GM19468 (cell line): ENCODE data around the gene IER2.
"Not testable (repeated sequence)": the region's sequence is repeated elsewhere in the genome, so short reads cannot be mapped to it uniquely, and the experiment has no call there.

Source experiments
- ATAC-seq: cut with Tn5 transposase; IDR thresholded peaks from one replicate; pipeline ENCODE4 v1.9.1; 2021; ENCODE audit warnings: mild to moderate bottlenecking, moderate library complexity, moderate number of reproducible peaks; ENCODE audit not compliant: unreplicated experiment; ENCODE audit errors: extremely low read depth

IER2 gene

DNA sequence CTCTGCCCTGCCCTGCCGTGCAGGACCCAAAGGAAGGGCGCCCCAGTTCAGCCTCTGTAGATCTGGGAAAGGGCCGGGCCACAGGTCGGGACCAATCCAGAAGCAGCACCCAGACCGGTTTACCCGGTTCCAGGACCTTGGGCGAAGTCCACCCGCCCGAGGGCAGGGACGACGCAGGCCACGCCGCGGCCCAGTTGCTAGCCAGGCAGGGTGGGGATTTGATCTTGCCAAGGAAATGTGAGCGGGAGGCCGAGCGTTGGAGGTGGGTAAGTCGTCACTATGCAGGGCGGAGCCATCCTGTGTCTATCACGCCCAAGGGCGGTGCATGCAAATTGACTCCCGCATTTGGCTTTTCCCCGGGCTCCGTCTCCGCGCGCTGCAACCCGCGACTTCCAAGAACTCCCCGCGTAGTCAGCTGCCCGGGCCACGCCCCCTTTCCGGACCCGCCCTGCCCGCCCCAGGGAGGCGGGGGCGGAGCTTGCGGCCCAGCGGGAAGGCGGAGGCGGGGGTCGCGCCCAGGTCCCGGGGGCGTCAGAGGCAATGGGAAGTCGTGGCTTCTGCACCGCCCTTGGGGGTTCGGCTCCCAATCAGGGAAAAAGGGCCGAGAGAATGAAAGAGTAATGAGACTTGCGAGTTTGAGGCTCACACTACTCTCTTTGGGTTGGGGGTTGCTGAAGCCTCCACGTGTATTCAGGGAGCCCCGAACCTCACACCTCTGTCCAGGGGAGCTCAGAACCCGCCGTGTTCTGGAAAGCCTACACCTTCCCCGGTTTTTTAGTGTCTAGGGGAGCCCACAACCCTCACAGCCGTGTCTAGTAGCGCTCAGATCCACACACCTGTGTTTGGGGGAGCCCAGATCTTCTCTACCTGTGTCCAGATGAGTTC, 12.8 kb downstream of the IER2 start:
- no peak for ATAC-seq

GRCh38 chr19:13163609-13164342, 13.6 kb downstream of the IER2 start:
- no peak for ATAC-seq

DNA sequence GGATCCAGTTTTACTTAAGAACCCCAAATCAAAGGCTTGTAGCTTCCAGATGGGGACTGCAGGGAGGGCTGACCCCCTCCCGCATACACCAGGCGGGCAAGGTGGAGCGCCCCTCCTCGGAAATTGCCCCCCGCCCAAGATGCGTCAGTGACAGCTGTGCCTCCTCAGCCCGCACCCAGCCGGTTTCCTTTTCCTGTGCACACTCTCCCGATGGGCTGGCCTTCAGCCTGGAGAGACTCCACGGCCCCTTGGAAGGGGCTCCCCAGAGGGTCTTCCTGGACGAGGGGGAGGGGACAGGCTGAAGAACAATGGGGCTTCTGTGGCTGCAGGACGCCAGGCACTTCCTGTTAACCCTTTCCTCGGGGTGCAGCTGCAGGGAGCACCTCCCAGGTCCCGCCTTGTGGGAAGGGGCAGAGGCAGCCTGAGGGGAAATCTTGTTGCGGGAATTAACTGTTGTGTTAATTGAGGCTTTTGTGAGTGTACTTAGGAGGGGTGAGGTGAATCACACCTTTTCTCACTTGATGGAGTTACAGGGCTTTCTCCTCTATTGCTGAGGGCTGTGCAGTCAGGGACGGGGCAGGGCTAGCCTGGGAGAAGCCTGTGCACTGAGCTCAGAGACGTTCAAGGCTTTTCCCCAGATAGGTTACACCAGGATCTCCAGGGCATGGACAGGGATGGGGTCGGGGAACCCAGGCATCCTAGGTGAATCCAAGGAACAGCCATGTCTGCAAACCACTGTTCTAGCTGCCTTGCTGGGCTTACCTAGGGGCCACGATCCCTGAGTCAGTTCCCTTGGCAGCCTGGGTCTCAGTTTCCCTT, 14.3 kb downstream of the IER2 start:
- no peak for ATAC-seq

- no peak for ATAC-seq
These were observed 15.2 kb downstream of the IER2 start for GRCh38 chr19:13165162-13165997.

- ATAC-seq: not testable (repeated sequence)
These were observed 15.9 kb downstream of the IER2 start for GRCh38 chr19:13166151-13166550.

- ATAC-seq: no peak
These were observed 19.6 kb downstream of the IER2 start for GRCh38 chr19:13169769-13170168.

GRCh38 chr19:13171146-13171545, 20.9 kb downstream of the IER2 start:
- no peak for ATAC-seq

- ATAC-seq: no peak
These were observed 22.3 kb downstream of the IER2 start for GRCh38 chr19:13172346-13173138.

DNA sequence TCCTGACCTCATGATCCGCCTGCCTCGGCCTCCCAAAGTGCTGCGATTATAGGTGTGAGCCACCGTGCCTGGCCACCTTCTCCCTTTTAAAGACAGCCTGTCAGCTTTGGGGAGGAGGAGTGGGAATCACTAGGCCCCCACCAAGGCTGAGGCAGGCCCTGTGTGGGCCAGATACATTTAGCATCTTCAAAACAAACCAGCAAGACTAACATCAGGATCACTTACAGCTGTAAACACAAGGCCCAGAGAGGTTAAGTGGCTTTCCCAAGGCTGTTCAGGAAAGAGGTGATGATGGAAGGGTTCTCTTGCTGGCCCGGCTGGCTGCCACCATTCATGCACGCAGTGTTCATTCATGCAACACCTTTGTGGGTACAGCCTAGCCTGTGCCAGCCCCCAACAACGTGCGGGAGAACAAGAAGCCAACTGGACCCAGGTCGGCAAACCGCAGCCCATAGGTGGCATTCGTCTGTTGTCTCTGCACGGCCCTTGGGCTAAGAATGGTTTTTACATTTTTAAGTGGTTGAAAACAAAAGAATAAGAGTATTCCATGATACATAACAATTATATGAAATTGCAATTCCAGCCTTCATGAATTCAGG, 23.0 kb downstream of the IER2 start:
- ATAC-seq: no peak

DNA sequence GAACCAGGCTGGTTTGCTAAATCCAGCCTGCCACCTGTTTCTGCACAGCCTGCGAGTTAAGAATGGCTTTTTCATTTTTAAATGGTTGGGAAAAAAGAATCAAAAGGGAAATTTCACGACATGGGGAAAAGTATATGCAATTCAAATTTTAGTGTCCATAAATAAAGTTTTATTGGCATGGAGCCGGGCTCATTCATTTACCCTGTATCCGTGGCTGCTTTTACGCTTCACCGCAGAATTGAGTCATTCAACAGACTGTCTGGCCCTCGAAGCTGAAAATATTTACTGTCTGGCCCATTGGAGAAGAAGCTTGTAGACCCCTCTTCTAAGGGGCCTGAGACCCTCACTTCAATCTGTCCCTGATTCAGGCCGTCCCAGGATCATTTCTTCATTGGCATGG, 26.1 kb downstream of the IER2 start:
- ATAC-seq: no peak

- ATAC-seq: not testable (repeated sequence)
These were observed 27.4 kb downstream of the IER2 start for GRCh38 chr19:13177584-13177983.

DNA sequence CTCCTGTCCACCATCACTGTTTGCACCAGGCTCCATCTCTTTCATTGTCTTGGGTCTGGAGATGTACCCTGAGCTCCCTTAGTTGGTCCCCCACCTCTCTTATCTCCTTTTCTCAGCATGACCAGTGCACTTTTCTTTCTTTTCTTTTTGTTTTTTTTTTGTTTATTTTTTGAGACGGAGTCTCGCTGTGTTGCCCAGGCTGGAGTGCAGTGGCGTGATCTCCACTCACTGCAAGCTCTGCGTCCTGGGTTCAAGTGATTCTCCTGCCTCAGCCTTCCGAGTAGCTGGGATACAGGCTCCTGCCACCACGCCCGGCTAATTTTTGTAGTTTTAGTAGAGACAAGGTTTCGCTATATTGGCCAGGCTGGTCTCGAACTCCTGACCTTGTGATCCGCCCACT, 28.1 kb downstream of the IER2 start:
- not testable (repeated sequence) for ATAC-seq

DNA sequence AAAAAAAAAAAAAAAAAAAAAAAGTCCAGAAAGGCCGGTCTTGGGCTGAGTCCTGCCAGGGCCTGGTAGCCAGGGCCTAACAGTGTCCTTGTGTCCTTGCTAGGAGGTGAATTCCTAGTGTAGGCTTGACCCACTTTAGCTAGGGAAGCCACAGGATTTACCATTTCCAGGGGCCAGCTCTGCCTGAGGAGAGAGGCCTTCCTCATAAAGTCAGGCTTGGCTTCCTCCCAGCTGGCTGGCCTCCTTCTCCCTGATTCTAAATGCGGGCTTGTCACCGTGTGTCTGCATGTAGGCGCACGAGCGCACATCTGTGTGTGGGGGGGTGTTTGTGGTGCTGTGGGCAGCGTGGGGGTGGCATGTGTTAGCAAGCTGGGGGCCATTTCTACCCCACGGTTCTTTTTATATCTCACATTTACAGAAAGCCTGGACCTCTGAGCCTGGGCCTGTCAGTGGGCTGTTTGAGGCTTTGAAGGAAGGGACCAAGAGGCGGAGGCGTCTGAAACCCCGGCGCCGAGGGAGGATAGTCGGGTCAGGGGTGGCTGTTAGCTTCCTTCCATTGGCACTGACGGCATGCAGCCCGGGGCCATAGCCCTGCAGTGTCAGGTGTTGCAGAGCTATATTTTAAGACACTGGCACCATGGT, 31.7 kb downstream of the IER2 start:
- ATAC-seq: no peak

GRCh38 chr19:13184926-13185325, 34.7 kb downstream of the IER2 start:
- not testable (repeated sequence) for ATAC-seq

- not testable (repeated sequence) for ATAC-seq
These were observed 35.8 kb downstream of the IER2 start for GRCh38 chr19:13185763-13186657.

- not testable (repeated sequence) for ATAC-seq
These were observed 36.5 kb downstream of the IER2 start for GRCh38 chr19:13186688-13187087.

DNA sequence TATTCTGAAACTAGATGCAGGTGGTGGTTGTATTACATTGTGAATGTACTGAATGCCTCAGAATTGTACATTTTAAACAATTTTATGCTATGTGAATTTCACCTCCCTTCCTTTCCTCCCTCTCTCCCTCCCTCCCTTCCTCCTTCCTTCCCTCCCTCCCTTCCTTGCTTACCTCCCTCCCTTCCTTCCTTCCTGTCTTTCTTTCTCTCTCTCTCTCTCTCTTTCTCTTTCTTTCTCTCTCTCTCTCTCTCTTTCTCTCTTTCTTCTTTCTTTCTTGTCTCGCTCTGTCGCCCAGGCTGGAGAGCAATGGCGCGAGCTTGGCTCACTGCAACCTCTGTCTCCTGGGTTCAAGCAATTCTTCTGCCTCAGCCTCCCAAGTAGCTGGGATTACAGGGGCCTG, 37.2 kb downstream of the IER2 start:
- ATAC-seq: no peak
